Smooth muscle cell (in vitro differentiated cells): ENCODE measurements around the gene EML5. TPM values are rescaled to one million over a fixed set of nuclear protein-coding genes. Genes with fewer than 3 reads are reported as not detected.

ENCODE experiments used
- DNase-seq: peaks from one replicate; lab custom pipeline; 2025; ENCODE audit not compliant: unreplicated experiment; lab: John Stamatoyannopoulos, UW
- H2AFZ ChIP-seq: fragments of 200-600 bp; sonication (generic); 2 replicates; pipeline ENCODE4 v1.6.0; 2016; ENCODE audit warnings: antibody characterized with exemption, low read depth, mild to moderate bottlenecking
- H3F3A ChIP-seq: fragments of 200-600 bp; sonication (generic); 2 replicates; pipeline ENCODE4 v1.6.0; 2017; ENCODE audit warnings: antibody characterized with exemption, low read depth
- H3K27ac ChIP-seq: fragments of 200-600 bp; sonication (generic); 2 replicates; pipeline ENCODE4 v1.5.1; 2016; ENCODE audit warnings: low read depth, mild to moderate bottlenecking
- H3K27me3 ChIP-seq: fragments of 200-600 bp; sonication (generic); 2 replicates; pipeline ENCODE4 v1.6.1; 2016; ENCODE audit warnings: low read depth, mild to moderate bottlenecking
- H3K36me3 ChIP-seq: fragments of 200-600 bp; sonication (generic); 2 replicates; pipeline ENCODE4 v1.5.1; 2016; ENCODE audit warnings: low read depth
- H3K4me1 ChIP-seq: fragments of 200-600 bp; sonication (generic); 2 replicates; pipeline ENCODE4 v1.5.1; 2016; ENCODE audit warnings: low read depth
- H3K4me2 ChIP-seq: fragments of 200-600 bp; sonication (generic); 2 replicates; pipeline ENCODE4 v1.6.0; 2016; ENCODE audit warnings: mild to moderate bottlenecking
- H3K4me3 ChIP-seq: fragments of 200-600 bp; sonication (generic); 2 replicates; pipeline ENCODE4 v1.5.1; 2016; ENCODE audit warnings: mild to moderate bottlenecking
- H3K79me2 ChIP-seq: fragments of 200-600 bp; sonication (generic); 2 replicates; pipeline ENCODE4 v1.6.0; 2016; ENCODE audit warnings: low read depth, mild to moderate bottlenecking
- H3K9ac ChIP-seq: fragments of 200-600 bp; sonication (generic); 2 replicates; pipeline ENCODE4 v1.6.0; 2016; ENCODE audit warnings: low read depth
- H3K9me3 ChIP-seq: fragments of 200-600 bp; sonication (generic); replicated peaks from 2 replicates; pipeline ENCODE4 v1.5.1; 2016; ENCODE audit warnings: low read depth
- H4K20me1 ChIP-seq: fragments of 200-600 bp; sonication (generic); 2 replicates; pipeline ENCODE4 v1.6.0; 2016; ENCODE audit warnings: low read depth
- CTCF ChIP-seq: fragments of 200-600 bp; sonication (generic); IDR thresholded peaks from 2 replicates; pipeline ENCODE4 v1.5.1; 2017; ENCODE audit warnings: borderline replicate concordance, mild to moderate bottlenecking, antibody characterized with exemption; ENCODE audit not compliant: insufficient read depth, poor library complexity, severe bottlenecking
- WGBS: methylation state at CpG from one replicate; pipeline ENCODE4 v1.1.7; 2016; ENCODE audit warnings: low lambda C conversion rate; 5-methylcytosine and 5-hydroxymethylcytosine counted together
- polyA plus RNA-seq: library from polyadenylated mRNA; unstranded; fragments of >200 nt; fragmentation: Nextera tagmentation; extraction: Ambion mirVana; gene quantifications from 2 replicates; pipeline ENCODE4 v1.2.1, GENCODE V29; 2016
- total RNA-seq: library from RNA; depleted of rRNA; stranded (reverse); fragments of >200 nt; gene quantifications from 2 replicates; pipeline ENCODE4 v1.2.3, GENCODE V29; 2014

Gene EML5
- total and polyA plus RNA-seq, 2 experiments from 2014 or later: 0.31 TPM; not detected in 1

- Histone ChIP-seq H3K27ac (no peak overlapping the region), H3K79me2 (no peaks in the 10 kb centered on the region), H3K27me3 (no peaks in the 10 kb centered on the region), H3K4me2 (no peak overlapping the region), H3K9ac (no peak overlapping the region), H2AFZ (peak overlapping the region; percentile 42), H3K4me1 (no peaks in the 10 kb centered on the region), H4K20me1 (no peaks in the 10 kb centered on the region), H3K4me3 (no peak overlapping the region), H3F3A (no peaks in the 10 kb centered on the region), H3K9me3 (no peaks in the 10 kb centered on the region), H3K36me3 (no peaks in the 10 kb centered on the region)
- WGBS: 96% methylated on average over 3 of the region's 3 CpGs
- TF ChIP-seq CTCF: no peak
- DNase-seq: no peak
These were observed 124.2 kb downstream of the EML5 start for GRCh38 chr14:88668448-88669116.

- Histone ChIP-seq H3K9ac (no peak overlapping the region), H3F3A (no peaks in the 10 kb centered on the region), H2AFZ (peak overlapping the region; percentile 42), H3K4me2 (no peak overlapping the region), H3K4me1 (no peaks in the 10 kb centered on the region), H3K36me3 (no peaks in the 10 kb centered on the region), H3K4me3 (no peak overlapping the region), H3K9me3 (no peaks in the 10 kb centered on the region), H4K20me1 (no peaks in the 10 kb centered on the region), H3K79me2 (no peaks in the 10 kb centered on the region), H3K27me3 (no peaks in the 10 kb centered on the region), H3K27ac (no peak overlapping the region)
- no peak for DNase-seq
- WGBS: 56% methylated on average over 4 of the region's 4 CpGs
- peak; percentile 76 for TF ChIP-seq CTCF
These were observed 125.0 kb downstream of the EML5 start for GRCh38 chr14:88667555-88668273.

- Histone ChIP-seq H2AFZ (no peak overlapping the region), H3K4me3 (no peak overlapping the region), H3K4me2 (no peak overlapping the region), H3K27ac (no peak overlapping the region), H3K27me3 (no peaks in the 10 kb centered on the region), H3K9ac (no peak overlapping the region), H3F3A (no peaks in the 10 kb centered on the region), H3K36me3 (no peaks in the 10 kb centered on the region), H3K4me1 (no peaks in the 10 kb centered on the region), H4K20me1 (no peaks in the 10 kb centered on the region), H3K79me2 (no peaks in the 10 kb centered on the region), H3K9me3 (no peaks in the 10 kb centered on the region)
- TF ChIP-seq CTCF: no peak
- 74% methylated on average over 5 of the region's 5 CpGs for WGBS
- no peak for DNase-seq
These were observed 132.7 kb downstream of the EML5 start for GRCh38 chr14:88660056-88660455.

GRCh38 chr14:88639221-88639620 is 153.5 kb downstream of the EML5 start:
- Histone ChIP-seq H2AFZ (no peak overlapping the region), H3K4me3 (no peak overlapping the region), H3K4me1 (no peaks in the 10 kb centered on the region), H3K27ac (no peak overlapping the region), H3K4me2 (no peak overlapping the region), H3K36me3 (no peaks in the 10 kb centered on the region), H3F3A (no peaks in the 10 kb centered on the region), H3K27me3 (no peaks in the 10 kb centered on the region), H3K79me2 (no peaks in the 10 kb centered on the region), H3K9me3 (peaks cover 9% of the 10 kb centered on the region), H4K20me1 (no peaks in the 10 kb centered on the region), H3K9ac (no peak overlapping the region)
- TF ChIP-seq CTCF: no peak
- DNase-seq: no peak
- WGBS: 80% methylated on average over 1 of the region's 1 CpG
